Parietal lobe (tissue), 2 donors: ENCODE data around the gene TRIM75. TPM values are rescaled to one million over a fixed set of nuclear protein-coding genes. Genes with fewer than 3 reads are reported as not detected.

Source experiments
- small RNA-seq: library from RNA; depleted of rRNA; stranded (forward); fragments of <200 nt; gene quantifications from one replicate; pipeline ENCODE3, GENCODE V24; 2014; ENCODE audit warnings: low replicate concordance
- total RNA-seq: library from RNA; depleted of rRNA; stranded (reverse); fragments of >200 nt; gene quantifications from one replicate; pipeline ENCODE4 v1.2.3, GENCODE V29; 2014

TRIM75 gene
- total RNA-seq, result not detected

GRCh38 chr4:165053645-165054044, at the start of gene TRIM75:
TSS of gene TRIM75 (plus strand) at chr4:165053866. CDS start at chr4:165059148, 5,282 bp downstream.

GRCh38 chr4:165031436-165032211, 22.0 kb upstream of the TRIM75 start, which contains the start of gene TRIM60:
TSS of gene TRIM60 (plus strand) at chr4:165031999. CDS start at chr4:165040073, 8,074 bp downstream.

Small RNAs within 50 kb of the gene (small RNA-seq; reads per million reads assigned to genes)
- not detected for gene AC106872.12

Other genes with a start within 250 kb of the TRIM75 start
- 0.31 TPM for gene APELA, start 176.7 kb upstream of the TRIM75 start, total RNA-seq
- gene TRIM61, start 76.2 kb upstream of the TRIM75 start, total RNA-seq, result 1.6 TPM
- gene TRIM60, start 21.9 kb upstream of the TRIM75 start, total RNA-seq, result not detected
- gene TMEM192, start 59.0 kb downstream of the TRIM75 start, total RNA-seq, result 5.3 TPM
- gene KLHL2, start 153.7 kb downstream of the TRIM75 start, total RNA-seq, result 62.3 TPM